K562 (cell line): Measurements from ENCODE around the gene MICAL2. TPM values are rescaled to one million over a fixed set of nuclear protein-coding genes. Genes with fewer than 3 reads are reported as not detected.

Experiments
- ATAC-seq: fragments of 200-7000 bp; cut with Tn5 transposase; 3 replicates; pipeline ENCODE4 v1.9.1; 2020; ENCODE audit warnings: moderate library complexity
- BruUV-seq: library from RNA; stranded (reverse); fragments of 400-500 nt; replicated peaks from 2 replicates; lab custom pipeline; 2021; lab: Mats Ljungman, UMichigan
- CTCF ChIA-PET: fragments of 300-600 bp; formaldehyde crosslinking; extraction: SDS; loops from one replicate; lab custom pipeline; 2021; ENCODE audit warnings: low intra/inter-chr PET ratio; lab: Yijun Ruan, JAX
- POLR2A ChIA-PET: fragments of 300-600, 350-650 bp; sonication (Branson Sonifier 250); formaldehyde crosslinking; extraction: SDS; loops from one replicate; lab custom pipeline; 2021; ENCODE audit warnings: antibody characterized with exemption, inconsistent platforms; lab: Yijun Ruan, JAX
- DNase-seq, 4 experiments: peaks; one replicate each; pipeline versions ENCODE4 v3.0.0 to v3.0.0-alpha.2; 2011 to 2018; ENCODE audit warnings: low spot score in 3 of 4, mixed read lengths in 3 of 4; ENCODE audit errors: extremely low read depth in 1 of 4
- FAIRE-seq: peaks from 2 replicates; lab custom pipeline; 2011; peaks lifted over from hg19 to GRCh38; lab: Jason Lieb, UNC
- H2AFZ ChIP-seq: 2 replicates; pipeline ENCODE4 v1.6.0; 2011; ENCODE audit warnings: low read depth, low read length, control low read depth, inconsistent platforms
- H3K27ac ChIP-seq: fragments of 200-600 bp; 3 replicates; pipeline ENCODE4 v1.8.0; 2011; ENCODE audit warnings: low read depth, mild to moderate bottlenecking, control low read depth, inconsistent platforms, low read length, moderate library complexity, mixed read lengths; ENCODE audit errors: extremely low read depth
- H3K27me3 ChIP-seq, 2 experiments: fragments of 300-600 bp in 1 of 2; 2 replicates in 1 of 2; 3 replicates in 1 of 2; pipeline versions ENCODE4 v1.6.0 to v1.8.0; 2011; ENCODE audit warnings: inconsistent platforms in 2 of 2, low read length in 2 of 2, mild to moderate bottlenecking in 1 of 2, mixed read lengths in 1 of 2, moderate library complexity in 1 of 2; ENCODE audit not compliant: control insufficient read depth in 2 of 2, insufficient read depth in 2 of 2
- H3K36me3 ChIP-seq: fragments of 300-600 bp; 3 replicates; pipeline ENCODE4 v1.8.0; 2011; ENCODE audit warnings: mild to moderate bottlenecking, low read length, inconsistent platforms; ENCODE audit not compliant: control insufficient read depth, insufficient read depth
- H3K4me1 ChIP-seq, 2 experiments: fragments of 200-600 bp in 1 of 2; replicated peaks in 1 of 2; 2 replicates in 1 of 2; 3 replicates in 1 of 2; pipeline versions ENCODE4 v1.5.1 to v1.8.0; 2011; ENCODE audit warnings: inconsistent platforms in 2 of 2, low read length in 2 of 2, mild to moderate bottlenecking in 1 of 2, mixed read lengths in 1 of 2, moderate library complexity in 1 of 2; ENCODE audit not compliant: control insufficient read depth in 2 of 2, insufficient read depth in 2 of 2
- H3K4me2 ChIP-seq: 2 replicates; pipeline ENCODE4 v1.6.1; 2011; ENCODE audit warnings: low read length, control low read depth, inconsistent platforms, mixed read lengths; ENCODE audit not compliant: insufficient read depth
- H3K4me3 ChIP-seq: fragments of 200-600 bp; sonication (generic), shearing (Covaris generic); 2 replicates; pipeline ENCODE4 v1.5.1; 2016; ENCODE audit warnings: control low read depth, inconsistent platforms
- H3K79me2 ChIP-seq: fragments of 200-600 bp; 3 replicates; pipeline ENCODE4 v1.8.0; 2011; ENCODE audit warnings: low read length, inconsistent platforms; ENCODE audit not compliant: control insufficient read depth, insufficient read depth
- H3K9ac ChIP-seq, 2 experiments: 2 replicates each; pipeline versions ENCODE4 v1.6.0 to v1.6.1; 2011; ENCODE audit warnings: low read depth in 2 of 2, low read length in 2 of 2, control low read depth in 1 of 2, inconsistent platforms in 1 of 2, mild to moderate bottlenecking in 1 of 2, mixed read lengths in 1 of 2; ENCODE audit not compliant: insufficient read depth in 1 of 2
- H3K9me1 ChIP-seq: one replicate; pipeline ENCODE4 v1.6.0; 2011; ENCODE audit warnings: inconsistent platforms, mild to moderate bottlenecking, low read length, moderate library complexity; ENCODE audit not compliant: control insufficient read depth, insufficient read depth
- H3K9me3 ChIP-seq: replicated peaks from 2 replicates; pipeline ENCODE4 v1.5.1; 2011; ENCODE audit warnings: low read depth, low read length, inconsistent platforms; ENCODE audit not compliant: control insufficient read depth, insufficient read depth
- H4K20me1 ChIP-seq: replicated peaks from 2 replicates; pipeline ENCODE4 v1.6.1; 2011; ENCODE audit warnings: low read length, inconsistent platforms, mixed read lengths; ENCODE audit not compliant: control insufficient read depth, insufficient read depth
- DPF2 ChIP-seq: fragments of 450-650 bp; IDR thresholded peaks from 2 replicates; pipeline ENCODE4 v1.6.1; 2016
- POLR3G ChIP-seq: IDR thresholded peaks from 2 replicates; pipeline ENCODE4 v1.6.1; 2011; ENCODE audit not compliant: insufficient read length, insufficient replicate concordance; ENCODE audit errors: extremely low read depth
- WGBS: fragments of 100-300 bp; shearing (Covaris generic); methylation state at CpG from one replicate; pipeline ENCODE4 v1.1.6; 2016; ENCODE audit warnings: low coverage, mixed read lengths; ENCODE audit not compliant: insufficient coverage; ENCODE audit errors: missing lambda C conversion rate; 5-methylcytosine and 5-hydroxymethylcytosine counted together
- in situ Hi-C: fragments of 300-500 bp; cut with MboI; formaldehyde crosslinking; loops from 4 replicates; pipeline ENCODE4 v1.15.0; 2018; ENCODE audit warnings: inconsistent platforms, mixed read lengths
- intact Hi-C: fragments of 100-400 bp; cut with micrococcal nuclease; formaldehyde crosslinking; loops from 2 replicates; pipeline ENCODE4 v1.14.2; 2022
- polyA plus RNA-seq, 8 experiments: library from polyadenylated mRNA; depleted of rRNA in 4 of 8; stranded (reverse) in 5 of 8; unstranded in 3 of 8; fragments of >200 nt; fragmentation: Nextera tagmentation in 2 of 8; fragmentation: Illumina TruSeq in 1 of 8; extraction: Ambion mirVana in 2 of 8; extraction: Trizol in 1 of 8; gene quantifications; 2 replicates each; pipeline versions ENCODE4 v1.2.1 to v1.2.3, GENCODE V29; 2011 to 2014; ENCODE audit warnings: inconsistent platforms in 1 of 8, missing spikeins in 1 of 8
- total RNA-seq, 7 experiments: library from RNA; depleted of rRNA in 6 of 7; stranded (reverse); fragments of >200 nt in 6 of 7; fragmentation: Illumina TruSeq in 2 of 7; extraction: Trizol in 2 of 7; gene quantifications; 2 replicates each; pipeline versions ENCODE4 v1.2.1 to v1.2.3, GENCODE V29; 2011 to 2021; ENCODE audit warnings: low replicate concordance in 1 of 7
- TF ChIP-seq, protein P1 (sequence below): IDR thresholded peaks from 2 replicates; pipeline ENCODE4 v1.6.1; 2011; ENCODE audit not compliant: insufficient read length; ENCODE audit errors: extremely low read depth
- TF ChIP-seq, protein P2 (sequence below): sonication (generic); formaldehyde crosslinking; IDR thresholded peaks from 2 replicates; pipeline ENCODE4 v1.5.0; 2020; ENCODE audit warnings: missing genetic modification reagents

MICAL2 gene
- total and polyA plus RNA-seq, 9 of the 15 experiments (the other 6 are each of a cell fraction or from before 2014, with no cell fraction given): 4.7 to 64.2 (median 33.6) TPM

DNA sequence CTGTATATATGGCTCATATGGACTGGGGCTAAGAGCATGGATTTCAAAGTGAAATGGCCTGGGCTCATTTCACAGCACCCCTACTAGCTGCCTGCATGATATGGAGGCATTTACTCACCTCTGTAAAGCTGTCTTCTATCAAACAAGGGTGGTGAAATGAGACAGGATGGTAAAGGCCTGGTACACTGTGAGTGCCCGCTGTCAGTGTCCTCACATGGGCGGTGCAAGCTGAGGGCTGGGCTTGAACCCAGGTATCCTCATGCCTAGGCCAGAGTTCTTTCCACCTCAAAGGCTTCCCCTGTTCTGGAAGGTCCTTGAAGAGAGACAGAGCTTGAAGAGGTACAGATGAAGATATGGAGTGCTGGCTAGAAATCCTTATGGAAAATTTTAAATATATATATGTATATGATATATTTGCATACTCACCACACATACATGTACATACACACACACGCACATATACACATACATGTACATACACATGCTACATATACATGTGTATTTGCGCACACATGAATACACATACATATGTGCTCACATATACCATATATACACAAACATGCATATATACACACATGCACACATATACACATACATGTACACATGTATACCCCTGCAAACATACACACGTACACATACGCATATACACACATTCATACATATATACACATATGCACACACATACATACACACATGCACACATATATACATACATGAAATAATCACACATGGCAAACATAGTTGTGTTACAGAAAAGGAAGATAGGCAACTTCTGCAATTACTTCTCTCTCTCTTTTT, 44.7 kb downstream of the MICAL2 start (continued):
- TF ChIP-seq, protein P1, sequence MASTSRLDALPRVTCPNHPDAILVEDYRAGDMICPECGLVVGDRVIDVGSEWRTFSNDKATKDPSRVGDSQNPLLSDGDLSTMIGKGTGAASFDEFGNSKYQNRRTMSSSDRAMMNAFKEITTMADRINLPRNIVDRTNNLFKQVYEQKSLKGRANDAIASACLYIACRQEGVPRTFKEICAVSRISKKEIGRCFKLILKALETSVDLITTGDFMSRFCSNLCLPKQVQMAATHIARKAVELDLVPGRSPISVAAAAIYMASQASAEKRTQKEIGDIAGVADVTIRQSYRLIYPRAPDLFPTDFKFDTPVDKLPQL: no peak
- TF ChIP-seq DPF2: no peak
- TF ChIP-seq, protein P2, sequence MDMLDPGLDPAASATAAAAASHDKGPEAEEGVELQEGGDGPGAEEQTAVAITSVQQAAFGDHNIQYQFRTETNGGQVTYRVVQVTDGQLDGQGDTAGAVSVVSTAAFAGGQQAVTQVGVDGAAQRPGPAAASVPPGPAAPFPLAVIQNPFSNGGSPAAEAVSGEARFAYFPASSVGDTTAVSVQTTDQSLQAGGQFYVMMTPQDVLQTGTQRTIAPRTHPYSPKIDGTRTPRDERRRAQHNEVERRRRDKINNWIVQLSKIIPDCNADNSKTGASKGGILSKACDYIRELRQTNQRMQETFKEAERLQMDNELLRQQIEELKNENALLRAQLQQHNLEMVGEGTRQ: no peak

DNA sequence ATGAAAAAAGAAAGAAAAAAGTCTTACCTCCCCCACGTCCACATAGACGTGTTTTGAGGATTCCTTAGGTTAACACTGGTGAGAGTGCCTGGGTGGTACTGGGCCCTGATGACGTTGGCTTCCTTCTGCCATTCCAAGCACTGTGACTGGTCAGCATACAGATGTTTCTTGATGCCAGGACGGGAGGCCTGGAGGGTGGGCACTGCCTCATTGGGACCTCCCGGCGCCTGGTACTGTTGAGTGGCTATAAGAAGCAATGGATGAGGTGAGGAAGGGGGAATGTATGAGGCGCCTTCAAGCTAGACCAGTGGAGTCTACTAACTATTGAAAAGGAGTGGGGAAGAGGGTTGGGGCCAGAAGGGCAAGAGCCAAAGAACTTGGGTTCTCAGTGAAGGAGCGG, 45.3 kb downstream of the MICAL2 start:
- ATAC-seq (no peak), DNase-seq (no peak), FAIRE-seq (peak; percentile 15)
- intact Hi-C loops: loop anchor here (5.0 kb wide), 1 partner anchor 82 kb away; no protein-coding TSS in a partner anchor
- CTCF ChIA-PET: no interaction called here
- H2AFZ ChIP-seq: no peak overlapping the region
- no TSS peak for BruUV-seq
- peak overlapping the region; percentile 62; the same call in 2 of the 3 replicates for H3K27ac ChIP-seq
- no peak overlapping the region for H3K4me3 ChIP-seq
- H3K9ac ChIP-seq: peak overlapping the region; percentile 3 to 69; a peak in 2 of 4 replicates
- peaks cover 38 to 66% of the 10 kb centered on the region in 2 experiments for H3K4me1 ChIP-seq
- WGBS: 88% methylated on average over 8 of the region's 8 CpGs
- H3K79me2 ChIP-seq: peaks cover 8% of the 10 kb centered on the region; the same call in 2 of the 3 replicates
- no peaks in the 10 kb centered on the region for H3K9me1 ChIP-seq
- in situ Hi-C loops: no loop called here
- H3K36me3 ChIP-seq: peaks cover 16% of the 10 kb centered on the region; the same call in 2 of the 3 replicates
- peak overlapping the region; percentile 26; the same call in 1 of the 2 replicates for H3K4me2 ChIP-seq
- no peaks in the 10 kb centered on the region for H4K20me1 ChIP-seq
- no peak for TF ChIP-seq POLR3G
- TF ChIP-seq, all 486 proteins: peak for 0
- POLR2A ChIA-PET: interaction anchor here (0.6 kb wide), 1 partner anchor 95 kb away, joined by 3 read pairs; no protein-coding TSS in a partner anchor
- no peaks in the 10 kb centered on the region for H3K27me3 ChIP-seq
- no peaks in the 10 kb centered on the region for H3K9me3 ChIP-seq
